HG02610 (cell line): Measurements from ENCODE around the gene AHNAK.
"Not testable (repeated sequence)": the region's sequence is repeated elsewhere in the genome, so short reads cannot be mapped to it uniquely, and the experiment has no call there.

Experiments used
- ATAC-seq: cut with Tn5 transposase; IDR thresholded peaks from one replicate; pipeline ENCODE4 v1.9.1; 2021; ENCODE audit warnings: mild to moderate bottlenecking, moderate library complexity; ENCODE audit not compliant: unreplicated experiment

Gene AHNAK

DNA sequence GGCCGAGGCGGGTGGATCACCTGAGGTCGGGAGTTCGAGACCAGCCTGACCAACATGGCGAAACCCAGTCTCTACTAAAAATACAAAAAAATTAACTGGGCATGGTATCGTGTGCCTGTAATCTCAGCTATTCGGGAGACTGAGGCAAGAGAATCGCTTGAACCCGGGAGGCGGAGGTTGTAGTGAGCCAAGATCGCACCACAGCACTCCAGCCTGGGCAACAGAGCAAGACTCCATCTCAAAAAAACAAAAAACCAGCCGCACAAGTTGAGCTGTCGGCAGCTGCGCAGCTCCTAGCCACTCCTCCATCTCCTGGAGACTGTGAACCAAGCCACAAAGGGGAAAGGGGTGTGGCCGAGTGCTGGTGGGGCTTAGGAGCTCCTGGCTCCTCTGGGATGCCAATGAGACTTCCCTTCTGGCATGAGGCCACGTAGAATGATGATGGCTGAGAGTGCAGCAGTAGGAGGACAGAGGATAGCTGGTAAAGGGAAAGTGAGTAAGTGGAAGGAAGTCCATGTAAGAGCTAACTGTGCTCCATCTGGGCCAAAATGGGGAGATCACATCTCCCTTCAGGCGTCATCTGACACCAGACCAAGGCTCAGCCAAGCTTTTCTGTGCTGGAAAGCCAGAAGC lies 47.2 kb downstream of the AHNAK start:
- ATAC-seq = not testable (repeated sequence)

DNA sequence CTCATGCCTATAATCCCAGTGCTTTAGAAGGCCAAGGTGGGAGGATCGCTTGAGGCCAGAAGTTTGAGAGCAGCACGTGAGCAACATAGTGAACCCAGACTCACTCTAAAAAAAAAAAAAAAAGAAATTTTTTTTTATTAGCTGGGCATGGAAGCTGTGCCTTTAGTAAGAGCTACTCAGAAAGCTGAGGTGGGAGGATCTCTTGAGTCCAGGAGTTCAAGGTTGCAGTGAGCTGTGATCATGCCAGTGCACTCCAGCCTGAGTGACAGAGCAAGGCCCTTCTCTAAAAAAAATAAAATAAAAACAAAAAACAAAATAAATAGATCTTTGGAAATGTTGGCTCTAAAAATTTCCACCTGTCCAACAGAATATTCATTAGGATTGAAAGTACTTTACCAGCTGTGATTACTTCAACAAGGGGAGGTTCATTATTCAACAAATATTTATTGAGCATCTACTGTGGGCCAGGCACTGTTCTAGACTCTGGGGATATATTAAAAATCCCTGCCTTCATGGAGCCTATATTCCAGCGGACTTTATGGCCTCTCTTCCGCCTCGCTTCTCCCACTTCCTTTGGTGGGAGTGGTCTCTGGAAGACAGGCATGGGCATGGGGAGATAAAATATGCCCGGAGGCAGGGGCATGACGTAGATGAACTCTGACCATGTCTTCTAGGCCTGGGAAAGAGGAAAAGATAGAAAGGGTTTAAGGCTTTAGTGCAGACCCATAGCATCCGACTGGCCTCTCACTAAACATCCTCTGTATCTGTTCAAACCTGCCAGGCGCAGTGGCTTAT lies 47.9 kb downstream of the AHNAK start:
- ATAC-seq = no peak

DNA sequence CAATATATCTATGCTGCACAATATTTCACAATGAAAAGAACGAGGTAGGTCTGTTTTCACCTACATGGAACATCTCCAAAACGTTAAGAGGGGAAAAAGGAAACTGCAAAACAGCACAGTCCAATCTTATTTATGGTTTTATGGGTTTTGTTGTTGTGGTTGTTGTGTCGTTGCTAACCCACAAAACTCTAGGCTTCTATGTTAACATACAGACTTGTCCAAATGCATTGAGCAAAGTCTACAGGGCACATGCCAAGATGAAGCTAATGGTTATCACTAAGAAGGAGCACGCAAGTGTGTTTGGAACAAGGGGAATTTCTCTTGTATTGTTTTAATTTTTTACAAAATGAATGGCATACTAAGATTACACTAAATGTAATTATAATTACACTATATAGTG lies 48.6 kb downstream of the AHNAK start:
- ATAC-seq = no peak

DNA sequence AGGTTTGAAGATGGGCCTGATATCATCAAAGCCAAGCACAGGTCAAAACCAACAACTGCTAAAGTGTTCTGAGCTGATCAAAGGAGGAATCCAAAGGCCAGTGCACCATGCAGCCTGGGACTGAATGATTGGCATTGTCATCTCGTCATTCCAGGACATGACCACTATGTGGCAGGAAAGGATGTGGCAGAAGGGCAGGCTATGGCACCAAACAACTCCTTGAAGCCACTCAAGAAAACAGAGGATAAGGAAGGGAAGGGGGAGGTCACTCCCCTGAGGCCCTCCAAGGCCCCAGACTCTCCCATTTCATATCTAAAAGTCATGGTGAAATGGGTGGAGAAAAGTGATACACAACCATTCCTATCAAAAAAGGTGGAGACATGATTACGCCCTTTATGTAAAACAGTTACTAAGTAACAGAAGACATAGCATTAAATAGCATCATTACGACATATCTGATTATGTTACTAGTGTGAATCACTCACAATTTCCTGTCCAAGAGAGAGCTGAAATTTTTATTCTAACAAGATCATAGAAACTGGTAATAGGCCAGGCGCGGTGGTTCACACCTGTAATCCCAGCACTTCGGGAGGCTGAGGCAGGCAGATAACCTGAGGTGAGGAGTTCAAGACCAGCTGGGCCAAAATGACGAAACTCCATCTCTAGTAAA lies 49.3 kb downstream of the AHNAK start:
- ATAC-seq = no peak

DNA sequence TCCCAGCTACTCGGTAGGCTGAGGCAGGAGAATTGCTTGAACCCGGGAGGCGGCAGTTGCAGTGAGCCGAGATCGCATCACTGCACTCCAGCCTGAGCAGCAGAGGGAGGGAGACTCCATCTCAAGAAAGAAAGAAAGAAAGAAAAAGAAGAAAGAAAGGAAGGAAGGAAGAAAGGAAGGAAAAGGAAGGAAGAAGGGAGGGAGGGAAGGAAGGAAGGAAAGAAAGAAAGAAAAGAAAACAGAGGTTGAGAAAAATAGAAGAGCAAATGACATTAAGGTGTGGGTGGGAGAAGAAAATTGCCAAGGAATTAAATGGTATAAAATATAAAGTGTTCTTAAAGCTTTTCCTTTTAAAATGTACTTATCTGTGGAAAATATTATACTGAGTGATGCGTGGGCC lies 49.9 kb downstream of the AHNAK start:
- no peak for ATAC-seq

DNA sequence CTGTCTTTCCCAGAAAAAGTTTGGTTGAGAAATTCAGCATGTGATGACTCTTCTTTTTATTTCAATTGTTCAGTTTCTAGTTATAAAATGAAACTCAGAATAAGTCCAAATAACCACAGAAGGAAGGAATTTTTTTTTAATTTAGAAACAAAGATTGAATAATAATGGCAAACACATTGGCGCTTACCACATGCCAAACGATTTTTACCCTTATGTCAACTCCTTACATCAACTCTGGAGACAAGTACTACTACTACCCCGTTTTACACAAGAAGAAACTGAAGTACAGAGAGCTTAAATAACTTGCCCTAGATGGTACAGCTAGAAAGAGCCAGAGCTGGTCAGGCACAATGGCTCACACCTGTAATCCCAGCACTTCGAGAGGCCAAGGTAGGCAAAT lies 52.4 kb downstream of the AHNAK start:
- ATAC-seq = no peak

DNA sequence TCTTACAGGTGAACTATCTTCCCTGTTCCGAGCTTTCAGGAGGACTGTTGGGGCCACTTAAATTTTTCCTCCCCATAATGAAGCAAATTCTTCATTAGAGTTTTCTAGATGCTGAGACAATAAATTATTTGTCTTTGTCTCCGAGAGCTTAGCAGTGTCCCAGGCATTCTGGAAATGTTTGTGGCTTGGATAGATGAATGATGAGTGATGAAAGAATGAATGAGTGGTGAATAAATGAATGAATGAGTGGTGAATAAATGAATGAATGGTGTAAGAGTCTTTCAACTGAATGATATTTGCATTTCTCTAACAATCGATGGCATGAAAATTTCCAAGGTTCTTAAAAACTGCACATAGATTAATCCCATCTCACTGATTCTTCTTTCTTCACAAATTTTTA lies 52.8 kb downstream of the AHNAK start:
- no peak for ATAC-seq

DNA sequence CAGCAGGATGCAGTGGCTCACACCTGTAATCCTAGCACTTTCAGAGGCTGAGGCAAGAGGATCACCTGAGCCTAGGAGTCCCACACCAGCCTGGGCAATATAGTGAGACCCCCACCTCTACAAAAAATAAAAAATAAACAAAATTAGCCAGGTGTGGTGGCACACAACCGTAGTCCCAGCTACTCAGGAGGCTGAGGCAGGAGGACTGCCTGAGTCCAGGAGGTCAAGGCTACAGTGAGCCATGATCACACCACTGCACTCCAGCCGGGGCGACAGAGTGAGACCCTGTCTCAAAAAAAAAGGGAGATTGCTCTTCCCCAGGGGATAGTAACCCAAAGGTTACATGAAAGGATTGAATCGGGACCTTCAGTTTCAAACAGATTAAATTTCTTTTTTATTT lies 54.0 kb downstream of the AHNAK start:
- no peak for ATAC-seq

DNA sequence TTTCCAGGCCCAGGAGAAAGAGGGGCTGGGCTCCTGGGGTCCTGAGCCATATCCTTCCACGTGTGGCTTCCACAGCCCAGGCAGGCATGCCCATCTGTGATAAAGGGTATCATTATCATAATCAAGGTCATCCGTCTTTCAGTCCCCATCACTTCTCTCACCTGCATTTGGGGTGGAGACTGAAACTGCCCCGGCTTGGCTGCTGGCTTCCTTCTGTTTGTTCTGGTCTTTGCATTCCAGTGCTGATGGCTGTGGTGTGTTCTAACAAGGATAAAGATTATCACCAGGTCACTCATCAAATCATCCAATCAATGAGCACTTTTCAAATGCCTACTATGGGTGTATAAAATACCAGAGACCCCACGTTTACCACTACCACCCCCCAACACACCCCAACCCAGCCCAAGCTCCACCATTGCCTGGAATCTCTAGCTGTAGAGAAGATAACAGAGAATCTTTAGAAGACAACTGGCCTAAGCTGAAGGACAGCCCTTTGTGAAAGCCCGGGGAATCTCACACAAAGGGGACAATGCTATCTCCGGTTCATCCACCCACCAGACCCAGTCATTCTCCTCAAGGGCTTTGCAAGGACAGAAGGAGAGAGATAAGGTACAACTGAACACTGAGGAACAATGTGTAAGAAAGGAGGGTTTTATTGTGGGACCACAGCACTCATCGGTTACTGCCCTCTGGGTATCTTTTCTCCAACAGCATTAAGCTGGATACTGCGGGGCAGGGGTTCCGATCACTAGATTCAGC lies 54.9 kb downstream of the AHNAK start:
- no peak for ATAC-seq

DNA sequence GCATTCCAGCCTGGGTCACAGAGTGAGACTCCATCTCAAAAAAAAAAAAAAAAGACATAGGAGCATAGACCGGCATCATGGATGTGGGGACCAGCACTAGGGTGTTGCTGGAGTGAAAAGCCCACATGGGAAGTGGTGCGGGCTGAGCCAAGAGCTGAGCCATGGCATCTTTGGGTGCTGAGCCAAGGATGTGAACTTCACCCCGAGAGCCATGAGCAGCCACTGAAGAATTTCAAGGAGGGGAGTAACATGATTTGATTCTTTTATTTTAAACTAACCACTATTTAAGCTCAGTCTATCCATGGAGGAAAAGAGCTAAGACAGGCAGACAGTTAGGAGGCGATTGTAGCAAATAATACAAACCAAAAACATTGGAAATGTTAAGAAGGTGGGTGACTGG lies 57.4 kb downstream of the AHNAK start:
- ATAC-seq = no peak

DNA sequence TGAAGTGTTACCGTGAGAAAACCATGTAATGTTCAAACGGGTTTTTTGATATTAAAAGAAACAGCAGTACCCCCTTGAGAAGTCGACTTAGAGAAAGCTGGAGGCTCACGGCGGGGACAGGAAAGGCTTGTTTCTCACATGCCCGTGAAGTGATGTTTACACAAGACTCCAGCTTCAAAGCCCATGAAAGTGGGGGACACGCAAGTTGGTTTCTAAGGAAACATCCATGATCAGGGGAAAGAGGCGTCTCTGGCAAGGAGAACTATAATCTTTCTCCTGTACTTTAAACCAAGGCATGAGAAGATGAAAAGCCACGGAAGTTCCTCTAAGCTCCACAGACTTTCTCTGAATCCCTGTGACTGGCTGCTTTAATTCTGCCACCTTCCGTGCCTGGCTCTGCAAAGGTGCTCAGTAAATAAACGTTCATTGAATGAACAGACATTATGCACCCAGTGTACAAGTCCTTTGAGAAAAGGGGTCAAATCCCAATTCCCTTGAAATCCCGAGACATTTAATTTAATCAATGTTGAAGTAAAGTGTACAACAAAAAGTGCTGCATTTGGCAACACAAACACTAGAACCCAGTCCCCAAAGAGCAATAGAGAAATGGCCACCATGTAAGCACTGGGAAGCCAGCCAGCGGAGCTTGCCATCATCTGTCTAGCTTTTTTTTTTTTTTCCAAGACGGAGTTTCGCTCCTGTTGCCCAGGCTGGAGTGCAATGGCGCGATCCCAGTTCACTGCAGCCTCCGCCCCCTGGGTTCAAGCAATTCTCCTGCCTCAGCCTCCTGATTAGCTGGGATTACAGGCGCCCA lies 58.7 kb downstream of the AHNAK start:
- ATAC-seq = no peak

DNA sequence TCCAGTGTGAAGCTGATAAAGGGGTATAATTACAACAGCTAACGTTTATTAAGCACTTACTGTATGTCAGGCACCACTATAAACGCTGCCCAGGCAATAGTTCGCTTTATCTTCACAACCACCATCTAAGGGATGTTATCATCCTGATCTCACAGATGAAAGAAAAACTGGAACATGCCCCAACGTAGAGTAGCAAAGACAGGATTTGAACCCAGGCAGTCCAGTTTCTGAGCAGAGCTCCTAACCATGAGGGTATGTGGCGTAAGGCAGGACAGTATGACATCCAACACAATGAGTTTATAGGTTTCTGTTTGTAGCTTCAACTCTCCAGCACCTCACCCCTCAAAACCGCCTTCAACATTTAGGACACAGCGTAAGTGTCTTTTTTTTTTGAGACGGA lies 59.5 kb downstream of the AHNAK start:
- ATAC-seq = no peak

DNA sequence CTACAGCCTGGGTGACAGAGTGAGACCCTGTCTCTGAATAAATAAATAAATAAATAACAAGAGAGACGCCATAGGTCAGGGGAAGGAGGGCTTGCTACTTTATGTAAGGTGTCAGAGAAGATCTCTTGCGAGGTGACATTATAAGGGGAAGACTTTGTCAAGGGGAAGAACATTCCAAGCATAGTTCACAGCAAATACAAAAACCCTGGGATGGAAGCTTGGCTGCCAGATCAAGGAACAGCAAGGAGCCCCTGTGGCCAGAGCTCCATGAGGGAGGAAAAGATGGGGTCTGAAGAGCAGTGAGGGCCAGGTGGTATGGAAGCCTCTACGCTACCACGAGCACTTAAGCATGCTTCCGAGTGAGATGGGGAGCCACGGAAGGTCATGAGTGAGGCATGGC lies 62.3 kb downstream of the AHNAK start:
- no peak for ATAC-seq

DNA sequence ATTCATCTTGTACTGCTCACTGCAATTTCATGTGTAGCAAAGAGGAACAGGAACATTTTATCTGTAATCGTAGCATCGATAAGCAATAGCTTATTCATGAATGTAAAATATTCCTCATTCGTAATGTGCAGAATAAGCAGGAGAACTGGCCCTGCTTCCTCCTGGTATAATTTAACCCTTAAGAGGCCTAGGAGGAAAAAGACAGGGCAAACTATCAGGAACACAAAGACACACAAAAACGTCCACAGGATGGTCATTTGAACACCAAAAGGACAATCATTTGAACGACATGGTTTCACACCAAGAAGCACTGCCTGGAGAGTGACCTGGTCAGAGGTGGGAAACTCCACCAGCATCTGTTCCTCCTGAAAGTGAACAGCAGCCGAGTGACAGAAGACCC lies 63.9 kb downstream of the AHNAK start:
- no peak for ATAC-seq

DNA sequence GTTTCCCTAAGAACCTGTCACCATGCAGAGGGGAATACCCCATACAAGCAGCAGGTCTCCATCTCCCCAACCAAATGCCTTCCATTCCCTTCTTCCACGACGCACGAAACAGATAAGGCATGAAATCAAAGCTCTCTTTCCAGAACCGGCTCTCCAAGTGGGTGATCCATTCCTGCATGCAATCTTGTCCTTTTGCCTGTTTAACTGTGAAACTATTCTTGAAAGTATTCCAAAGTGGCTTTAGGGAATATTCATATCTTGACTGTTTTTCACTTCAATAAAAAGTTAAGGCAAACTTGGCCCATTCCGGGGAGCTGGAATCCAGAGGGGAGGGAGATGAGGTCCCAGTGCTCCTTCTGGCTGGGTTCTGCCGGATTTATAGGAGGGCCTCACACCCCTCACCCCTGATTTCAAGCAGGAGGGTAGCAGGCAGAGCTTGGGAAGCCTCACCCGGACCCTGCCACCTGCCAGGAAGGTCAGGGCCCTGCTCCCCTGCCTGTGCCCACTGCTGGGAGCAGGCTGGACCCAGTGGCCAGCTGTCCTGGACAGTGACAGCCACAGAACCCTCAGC lies 66.9 kb downstream of the AHNAK start:
- no peak for ATAC-seq

DNA sequence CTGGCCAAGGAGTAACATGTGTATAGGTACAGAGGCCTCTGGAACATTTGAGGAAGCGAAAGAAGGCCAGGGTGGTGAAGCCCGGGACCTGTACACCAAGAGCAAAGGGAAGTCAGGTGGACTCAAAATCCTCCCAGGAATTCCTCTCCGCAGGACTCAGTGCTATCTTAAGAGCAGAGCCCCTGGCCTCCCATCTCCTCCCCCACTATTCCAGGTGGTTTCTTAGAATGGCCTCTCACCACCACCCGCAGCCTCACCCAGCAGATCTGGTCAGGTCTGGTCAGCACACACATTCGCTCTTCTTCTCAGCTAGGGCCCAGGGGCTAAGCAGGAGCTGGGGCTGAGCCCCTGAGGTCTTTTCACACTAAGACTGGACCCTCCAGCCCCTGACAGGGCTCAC lies 68.7 kb downstream of the AHNAK start:
- no peak for ATAC-seq

DNA sequence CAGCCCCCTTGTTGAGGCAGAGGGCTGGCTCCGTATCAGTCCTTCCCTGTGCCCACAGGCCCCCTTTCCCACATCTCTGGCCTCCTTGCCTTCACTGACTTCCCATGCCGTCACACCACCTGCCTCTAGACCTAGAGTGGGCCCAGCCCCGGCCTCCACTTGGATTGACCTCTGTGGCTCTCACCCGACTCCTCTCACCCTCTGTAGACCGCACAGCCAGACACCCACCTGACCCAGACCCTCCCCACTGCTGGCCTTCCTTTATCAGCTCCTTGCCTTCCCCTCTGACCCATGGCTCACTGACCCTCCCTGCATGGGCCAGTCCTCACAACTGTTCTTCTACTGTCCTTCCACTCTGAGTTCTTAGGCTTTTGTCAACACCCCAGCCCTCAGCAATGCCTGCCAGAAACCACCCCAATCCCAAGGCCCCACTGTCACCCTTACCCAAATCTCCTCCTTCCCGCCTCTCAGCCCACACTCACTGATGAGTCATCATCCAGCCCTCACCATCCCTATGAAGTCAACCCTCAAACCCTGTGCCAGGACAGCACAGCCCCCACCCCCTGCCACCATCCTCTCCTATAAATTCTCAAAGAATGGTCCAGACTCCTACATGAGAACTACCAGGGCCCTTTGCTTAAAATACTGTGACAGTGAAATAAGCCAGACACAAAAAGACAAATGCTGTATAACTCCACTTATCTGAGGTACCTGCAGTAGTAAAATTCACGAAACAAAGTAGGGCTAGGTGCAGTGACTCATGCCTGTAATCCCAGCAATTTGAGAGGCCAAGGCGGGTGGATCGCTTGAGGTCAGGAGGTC lies 74.3 kb downstream of the AHNAK start:
- no peak for ATAC-seq

DNA sequence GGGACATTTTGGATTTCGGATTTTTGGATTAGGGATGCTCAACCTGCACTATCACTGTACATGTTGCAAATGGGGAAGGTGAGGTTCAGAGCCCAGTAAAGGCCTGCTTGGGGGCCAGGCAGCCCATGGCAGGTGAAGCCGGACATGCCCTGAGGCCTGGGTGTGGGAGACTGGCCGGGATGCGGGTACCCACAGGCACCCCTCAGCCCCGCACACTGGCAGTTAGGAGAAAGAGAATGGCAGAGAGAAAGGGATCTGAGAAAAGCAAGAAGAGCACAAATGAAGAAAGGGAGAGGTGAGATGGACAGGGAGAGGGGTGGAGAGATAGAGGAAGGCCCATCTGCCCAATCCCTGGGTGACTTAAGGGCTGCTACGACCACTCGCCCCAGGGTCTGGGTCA lies 75.0 kb downstream of the AHNAK start:
- ATAC-seq = no peak

DNA sequence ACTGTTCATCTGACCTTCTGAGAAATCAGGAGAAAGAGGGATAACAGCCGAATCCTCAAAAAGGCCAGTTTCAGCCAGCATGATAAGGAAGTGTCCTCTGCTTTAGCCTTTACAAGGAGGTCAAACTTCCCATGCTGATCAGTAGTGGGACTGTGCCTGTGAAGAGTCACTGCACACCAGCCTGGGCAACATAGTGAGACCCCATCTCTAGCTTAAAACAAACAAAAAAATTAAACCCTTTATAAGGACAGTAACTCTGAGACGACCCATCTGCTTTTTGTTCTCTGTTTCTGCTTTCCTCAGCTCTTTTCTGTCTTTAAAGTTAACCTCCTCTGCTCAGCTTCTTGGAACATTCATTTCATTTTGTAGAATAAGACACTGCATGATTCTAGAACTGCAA lies 78.0 kb downstream of the AHNAK start:
- no peak for ATAC-seq
